IPS DF 6.9 (cell line): ENCODE measurements around the gene MED6.
A peak's percentile ranks its signal among the peaks of the same experiment; 100 is the strongest.

Source experiments
- DNase-seq: peaks from one replicate; pipeline ENCODE4 v3.0.0-alpha.2; 2013; ENCODE audit warnings: low read depth, low spot score
- H3K27ac ChIP-seq: one replicate; pipeline ENCODE4 v1.5.1; 2013; ENCODE audit warnings: low read length, control low read depth
- H3K27me3 ChIP-seq: 2 replicates; pipeline ENCODE4 v1.6.1; 2013; ENCODE audit warnings: mild to moderate bottlenecking, low read length; ENCODE audit not compliant: control insufficient read depth, insufficient read depth
- H3K36me3 ChIP-seq: 2 replicates; pipeline ENCODE4 v1.6.1; 2013; ENCODE audit warnings: low read length; ENCODE audit not compliant: control insufficient read depth, insufficient read depth
- H3K4me1 ChIP-seq: 2 replicates; pipeline ENCODE4 v1.6.1; 2013; ENCODE audit warnings: low read length; ENCODE audit not compliant: control insufficient read depth, insufficient read depth
- H3K4me3 ChIP-seq: 2 replicates; pipeline ENCODE4 v1.5.1; 2013; ENCODE audit warnings: mild to moderate bottlenecking, low read length
- H3K9me3 ChIP-seq: 2 replicates; pipeline ENCODE4 v1.6.1; 2013; ENCODE audit warnings: low read length, inconsistent platforms; ENCODE audit not compliant: control insufficient read depth, insufficient read depth
- WGBS: extraction: QIAGEN DNeasy Blood & Tissue Kit; methylation state at CpG from one replicate; pipeline ENCODE4 v1.1.7; 2013; ENCODE audit warnings: mixed read lengths, missing lambda C conversion rate; ENCODE audit not compliant: insufficient read length, insufficient coverage; 5-methylcytosine and 5-hydroxymethylcytosine counted together

The MED6 gene

GRCh38 chr14:70599345-70599744 is 1.1 kb downstream of the MED6 start:
- no peak overlapping the region; the same call in 1 of the 2 replicates for H3K4me3 ChIP-seq
- H3K4me1 ChIP-seq = no peaks in the 10 kb centered on the region
- no peaks in the 10 kb centered on the region for H3K27me3 ChIP-seq
- H3K9me3 ChIP-seq = no peaks in the 10 kb centered on the region
- no peak for DNase-seq
- H3K36me3 ChIP-seq = peaks cover 14% of the 10 kb centered on the region
- WGBS = no CpG with 5 or more reads among the region's 1 CpG
- H3K27ac ChIP-seq = no peak overlapping the region

- H3K9me3 ChIP-seq = no peaks in the 10 kb centered on the region
- no peaks in the 10 kb centered on the region for H3K4me1 ChIP-seq
- no peak overlapping the region for H3K4me3 ChIP-seq
- no CpG with 5 or more reads among the region's 3 CpGs for WGBS
- DNase-seq = no peak
- no peak overlapping the region for H3K27ac ChIP-seq
- H3K27me3 ChIP-seq = no peaks in the 10 kb centered on the region
- peaks cover 14% of the 10 kb centered on the region for H3K36me3 ChIP-seq
Measured at GRCh38 chr14:70597731-70598130, 2.7 kb downstream of the MED6 start.

- no CpG with 5 or more reads among the region's 9 CpGs for WGBS
Measured at GRCh38 chr14:70595443-70596185, 4.8 kb downstream of the MED6 start.

GRCh38 chr14:70594461-70594860 is 6.0 kb downstream of the MED6 start:
- H3K4me1 ChIP-seq = no peaks in the 10 kb centered on the region
- H3K36me3 ChIP-seq = peaks cover 18% of the 10 kb centered on the region
- no peaks in the 10 kb centered on the region for H3K27me3 ChIP-seq
- WGBS = no CpG with 5 or more reads among the region's 9 CpGs
- no peak for DNase-seq
- H3K4me3 ChIP-seq = no peak overlapping the region
- no peaks in the 10 kb centered on the region for H3K9me3 ChIP-seq
- no peak overlapping the region for H3K27ac ChIP-seq

More at GRCh38 chr14:70595443-70596185, 4.8 kb downstream of the MED6 start:
- H3K27ac ChIP-seq = no peak overlapping the region
- no peaks in the 10 kb centered on the region for H3K27me3 ChIP-seq
- no peaks in the 10 kb centered on the region for H3K4me1 ChIP-seq
- DNase-seq = no peak
- H3K36me3 ChIP-seq = peaks cover 16% of the 10 kb centered on the region
- no peaks in the 10 kb centered on the region for H3K9me3 ChIP-seq
- H3K4me3 ChIP-seq = no peak overlapping the region

- WGBS = no CpG with 5 or more reads among the region's 3 CpGs
- no peaks in the 10 kb centered on the region for H3K27me3 ChIP-seq
- no peak overlapping the region for H3K4me3 ChIP-seq
- no peak overlapping the region for H3K27ac ChIP-seq
- DNase-seq = no peak
- H3K4me1 ChIP-seq = no peaks in the 10 kb centered on the region
- H3K9me3 ChIP-seq = no peaks in the 10 kb centered on the region
- H3K36me3 ChIP-seq = peaks cover 4% of the 10 kb centered on the region; the same call in 1 of the 2 replicates
Measured at GRCh38 chr14:70585231-70585630, 15.2 kb downstream of the MED6 start.

GRCh38 chr14:70576891-70577290 is 23.6 kb downstream of the MED6 start:
- peaks cover 2% of the 10 kb centered on the region; the same call in 1 of the 2 replicates for H3K36me3 ChIP-seq
- H3K9me3 ChIP-seq = no peaks in the 10 kb centered on the region
- no peak for DNase-seq
- H3K4me1 ChIP-seq = no peaks in the 10 kb centered on the region
- WGBS = no CpG with 5 or more reads among the region's 2 CpGs
- H3K4me3 ChIP-seq = no peak overlapping the region
- no peaks in the 10 kb centered on the region for H3K27me3 ChIP-seq
- no peak overlapping the region for H3K27ac ChIP-seq

GRCh38 chr14:70573050-70573449 is 27.4 kb downstream of the MED6 start:
- Histone ChIP-seq H3K27ac (no peak overlapping the region), H3K4me3 (no peak overlapping the region), H3K4me1 (no peaks in the 10 kb centered on the region), H3K36me3 (no peaks in the 10 kb centered on the region), H3K27me3 (no peaks in the 10 kb centered on the region), H3K9me3 (no peaks in the 10 kb centered on the region)
- no peak for DNase-seq
- WGBS = no CpG with 5 or more reads among the region's 1 CpG

- no peaks in the 10 kb centered on the region for H3K27me3 ChIP-seq
- H3K9me3 ChIP-seq = no peaks in the 10 kb centered on the region
- H3K27ac ChIP-seq = no peak overlapping the region
- WGBS = no CpG with 5 or more reads among the region's 2 CpGs
- no peak overlapping the region for H3K4me3 ChIP-seq
- no peaks in the 10 kb centered on the region for H3K4me1 ChIP-seq
- DNase-seq = no peak
- no peaks in the 10 kb centered on the region for H3K36me3 ChIP-seq
Measured at GRCh38 chr14:70571139-70571538, 29.3 kb downstream of the MED6 start.

- Histone ChIP-seq H3K27me3 (no peaks in the 10 kb centered on the region), H3K4me3 (no peak overlapping the region), H3K9me3 (no peaks in the 10 kb centered on the region), H3K36me3 (no peaks in the 10 kb centered on the region), H3K27ac (no peak overlapping the region), H3K4me1 (no peaks in the 10 kb centered on the region)
- WGBS = no CpG with 5 or more reads among the region's 2 CpGs
- DNase-seq = peak; percentile 25
Measured at GRCh38 chr14:70567791-70568190, 32.7 kb downstream of the MED6 start.

GRCh38 chr14:70563869-70564268 is 36.6 kb downstream of the MED6 start:
- H3K4me1 ChIP-seq = no peaks in the 10 kb centered on the region
- WGBS = no CpG with 5 or more reads among the region's 1 CpG
- H3K9me3 ChIP-seq = peaks cover 3% of the 10 kb centered on the region; the same call in 1 of the 2 replicates
- H3K36me3 ChIP-seq = no peaks in the 10 kb centered on the region
- no peak overlapping the region for H3K27ac ChIP-seq
- no peak overlapping the region for H3K4me3 ChIP-seq
- no peaks in the 10 kb centered on the region for H3K27me3 ChIP-seq
- no peak for DNase-seq

GRCh38 chr14:70563417-70563816 is 37.0 kb downstream of the MED6 start:
- Histone ChIP-seq H3K9me3 (peaks cover 3% of the 10 kb centered on the region; the same call in 1 of the 2 replicates), H3K4me1 (no peaks in the 10 kb centered on the region), H3K36me3 (no peaks in the 10 kb centered on the region), H3K4me3 (no peak overlapping the region), H3K27me3 (no peaks in the 10 kb centered on the region), H3K27ac (no peak overlapping the region)
- WGBS = no CpG with 5 or more reads among the region's 4 CpGs
- no peak for DNase-seq
